HCT116 (cell line): ENCODE measurements around the gene OR4D2. TPM values are rescaled to one million over a fixed set of nuclear protein-coding genes. Genes with fewer than 3 reads are reported as not detected.

Experiments
- ATAC-seq: fragments of 200-7000 bp; cut with Tn5 transposase; 2 replicates; pipeline ENCODE4 v1.9.1; 2020; ENCODE audit warnings: mild to moderate bottlenecking, moderate library complexity
- BruUV-seq: library from RNA; stranded (reverse); fragments of 400-500 nt; replicated peaks from 2 replicates; lab custom pipeline; 2021; lab: Mats Ljungman, UMichigan
- CTCF ChIA-PET: fragments of 300-600 bp; sonication (Branson Sonifier 250); formaldehyde crosslinking; loops from one replicate; lab custom pipeline; 2021; ENCODE audit warnings: antibody characterized with exemption; lab: Charles Lee
- POLR2A ChIA-PET: fragments of 300-600, 350-600 bp; sonication (Branson Sonifier 250); formaldehyde crosslinking; loops from one replicate; lab custom pipeline; 2021; ENCODE audit warnings: antibody characterized with exemption; lab: Charles Lee
- RAD21 ChIA-PET, 2 experiments: fragments of 300-600 bp; sonication (Branson Sonifier 250); formaldehyde crosslinking; loops; one replicate each; lab custom pipeline; 2023; ENCODE audit warnings: low total read pairs in 2 of 2; ENCODE audit not compliant: uncharacterized antibody in 2 of 2, unreplicated experiment in 2 of 2, low non-redundant PET in 1 of 2; lab: Charles Lee
- DNase-seq: peaks from one replicate; pipeline ENCODE4 v3.0.0-alpha.2; 2010; ENCODE audit warnings: low read depth, low spot score
- H2AFZ ChIP-seq: fragments of 200-600 bp; shearing (Covaris generic), sonication (generic); 2 replicates; pipeline ENCODE4 v1.6.1; 2017; ENCODE audit warnings: low read depth, mixed run types, mixed read lengths, antibody characterized with exemption, low read length; ENCODE audit not compliant: poor library complexity, severe bottlenecking
- H3K27ac ChIP-seq: 2 replicates; pipeline ENCODE4 v1.5.1; 2012; ENCODE audit warnings: low read depth, low read length
- H3K27me3 ChIP-seq: fragments of 200-600 bp; sonication (generic); 2 replicates; pipeline ENCODE4 v1.6.1; 2016; ENCODE audit warnings: mixed run types, low read length, mixed read lengths; ENCODE audit not compliant: insufficient read depth
- H3K36me3 ChIP-seq, 2 experiments: fragments of 200-500 bp in 1 of 2; fragments of 200-600 bp in 1 of 2; sonication (Bioruptor generic) in 1 of 2; sonication (generic) in 1 of 2; 2 replicates each; pipeline versions ENCODE4 v1.5.1 to v1.6.1; 2014 to 2016; ENCODE audit warnings: low read length in 2 of 2, inconsistent platforms in 1 of 2, mixed read lengths in 1 of 2, mixed run types in 1 of 2; ENCODE audit not compliant: insufficient read depth in 2 of 2, control insufficient read depth in 1 of 2
- H3K4me1 ChIP-seq, 2 experiments: fragments of 200-600 bp in 1 of 2; sonication (generic) in 1 of 2; 2 replicates each; pipeline versions ENCODE4 v1.5.1 to v1.6.1; 2012 to 2017; ENCODE audit warnings: low read length in 2 of 2, inconsistent platforms in 1 of 2, mild to moderate bottlenecking in 1 of 2, mixed read lengths in 1 of 2, mixed run types in 1 of 2, moderate library complexity in 1 of 2; ENCODE audit not compliant: insufficient read depth in 2 of 2, control insufficient read depth in 1 of 2
- H3K4me2 ChIP-seq: fragments of 200-600 bp; sonication (generic); 2 replicates; pipeline ENCODE4 v1.6.1; 2017; ENCODE audit warnings: mixed run types, low read length, mixed read lengths
- H3K4me3 ChIP-seq, 2 experiments: fragments of 200-600 bp in 1 of 2; sonication (generic) in 1 of 2; replicated peaks in 1 of 2; 2 replicates each; pipeline ENCODE4 v1.5.1; 2011 to 2016; ENCODE audit warnings: low read length in 2 of 2, control low read depth in 1 of 2, low read depth in 1 of 2, mild to moderate bottlenecking in 1 of 2, mixed read lengths in 1 of 2, mixed run types in 1 of 2
- H3K79me2 ChIP-seq: fragments of 200-600 bp; sonication (generic); 2 replicates; pipeline ENCODE4 v1.6.1; 2017; ENCODE audit warnings: mild to moderate bottlenecking, mixed run types, low read length, moderate library complexity, mixed read lengths; ENCODE audit not compliant: insufficient read depth
- H3K9ac ChIP-seq: fragments of 200-600 bp; sonication (generic); 2 replicates; pipeline ENCODE4 v1.6.1; 2016; ENCODE audit warnings: low read length, mixed read lengths
- H3K9me2 ChIP-seq: fragments of 200-600 bp; sonication (generic), shearing (Covaris generic); 2 replicates; pipeline ENCODE4 v1.6.1; 2017; ENCODE audit warnings: mixed run types, mild to moderate bottlenecking, moderate library complexity; ENCODE audit not compliant: insufficient read depth
- H3K9me3 ChIP-seq, 2 experiments: fragments of 200-500 bp in 1 of 2; fragments of 200-600 bp in 1 of 2; sonication (Bioruptor generic) in 1 of 2; sonication (generic) in 1 of 2; 2 replicates each; pipeline ENCODE4 v1.6.1; 2014 to 2017; ENCODE audit warnings: low read length in 2 of 2, mixed read lengths in 2 of 2, inconsistent platforms in 1 of 2, low read depth in 1 of 2, mild to moderate bottlenecking in 1 of 2, mixed run types in 1 of 2, moderate library complexity in 1 of 2; ENCODE audit not compliant: control insufficient read depth in 1 of 2, insufficient read depth in 1 of 2
- H4K20me1 ChIP-seq: fragments of 200-600 bp; sonication (generic), shearing (Covaris generic); 2 replicates; pipeline ENCODE4 v1.6.1; 2017; ENCODE audit warnings: mixed run types, mild to moderate bottlenecking, moderate library complexity; ENCODE audit not compliant: insufficient read depth
- CBX3 ChIP-seq: IDR thresholded peaks from 2 replicates; pipeline ENCODE4 v1.6.1; 2012; ENCODE audit warnings: low read depth
- EGR1 ChIP-seq: IDR thresholded peaks from 2 replicates; pipeline ENCODE4 v1.6.1; 2012; ENCODE audit warnings: low read depth
- ELF1 ChIP-seq: IDR thresholded peaks from 2 replicates; pipeline ENCODE4 v1.6.1; 2012; ENCODE audit warnings: low read depth, borderline replicate concordance
- EZH2phosphoT487 ChIP-seq: fragments of 200-600 bp; IDR thresholded peaks from 2 replicates; pipeline ENCODE4 v1.6.1; 2018; ENCODE audit warnings: antibody characterized with exemption, borderline replicate concordance
- FOSL1 ChIP-seq: IDR thresholded peaks from 2 replicates; pipeline ENCODE4 v1.6.1; 2012; ENCODE audit warnings: low read depth
- JUND ChIP-seq: IDR thresholded peaks from 2 replicates; pipeline ENCODE4 v1.6.1; 2012
- POLR2AphosphoS5 ChIP-seq: IDR thresholded peaks from 2 replicates; pipeline ENCODE4 v1.6.1; 2011; ENCODE audit warnings: mild to moderate bottlenecking, low read depth, low read length, moderate library complexity
- RAD21 ChIP-seq: IDR thresholded peaks from 2 replicates; pipeline ENCODE4 v1.6.1; 2012; ENCODE audit warnings: low read depth, mild to moderate bottlenecking
- SRF ChIP-seq: IDR thresholded peaks from 2 replicates; pipeline ENCODE4 v1.6.1; 2012; ENCODE audit warnings: low read depth
- YY1 ChIP-seq: IDR thresholded peaks from 2 replicates; pipeline ENCODE4 v1.6.1; 2011; ENCODE audit warnings: low read length, low read depth, moderate library complexity, mild to moderate bottlenecking; ENCODE audit not compliant: insufficient replicate concordance; ENCODE audit errors: extremely low read depth
- ZFX ChIP-seq: fragments of 450-650 bp; IDR thresholded peaks from 2 replicates; pipeline ENCODE4 v1.6.1; 2017
- intact Hi-C: fragments of 100-400 bp; cut with micrococcal nuclease; formaldehyde crosslinking; loops from 2 replicates; pipeline ENCODE4 v1.10.0; 2022
- total RNA-seq: library from RNA; stranded (reverse); gene quantifications from one replicate; pipeline ENCODE4 v1.2.1, GENCODE V29; 2021; ENCODE audit not compliant: unreplicated experiment
- TF ChIP-seq, protein P1 (sequence below), 3 experiments: fragments of 200-600 bp in 1 of 3; sonication (generic) in 1 of 3; IDR thresholded peaks in 2 of 3; conservative IDR thresholded peaks in 1 of 3; 2 replicates each; pipeline ENCODE4 v1.5.1; 2012 to 2017; ENCODE audit warnings: low read depth in 2 of 3, low read length in 2 of 3, antibody characterized with exemption in 1 of 3, borderline replicate concordance in 1 of 3, control low read depth in 1 of 3, mild to moderate bottlenecking in 1 of 3, mixed read lengths in 1 of 3, mixed run types in 1 of 3, moderate library complexity in 1 of 3; ENCODE audit not compliant: insufficient read depth in 1 of 3
- TF ChIP-seq, protein P2 (sequence below): IDR thresholded peaks from 2 replicates; pipeline ENCODE4 v1.6.1; 2012
- TF ChIP-seq, protein P3 (sequence below): IDR thresholded peaks from 2 replicates; pipeline ENCODE4 v1.6.1; 2012
- TF ChIP-seq, protein P4 (sequence below): IDR thresholded peaks from 2 replicates; pipeline ENCODE4 v1.6.1; 2011; ENCODE audit warnings: mild to moderate bottlenecking, low read length, moderate library complexity; ENCODE audit not compliant: insufficient replicate concordance; ENCODE audit errors: extremely low read depth

The OR4D2 gene
- total RNA-seq, 1 experiment from 2014 or later = not detected

DNA sequence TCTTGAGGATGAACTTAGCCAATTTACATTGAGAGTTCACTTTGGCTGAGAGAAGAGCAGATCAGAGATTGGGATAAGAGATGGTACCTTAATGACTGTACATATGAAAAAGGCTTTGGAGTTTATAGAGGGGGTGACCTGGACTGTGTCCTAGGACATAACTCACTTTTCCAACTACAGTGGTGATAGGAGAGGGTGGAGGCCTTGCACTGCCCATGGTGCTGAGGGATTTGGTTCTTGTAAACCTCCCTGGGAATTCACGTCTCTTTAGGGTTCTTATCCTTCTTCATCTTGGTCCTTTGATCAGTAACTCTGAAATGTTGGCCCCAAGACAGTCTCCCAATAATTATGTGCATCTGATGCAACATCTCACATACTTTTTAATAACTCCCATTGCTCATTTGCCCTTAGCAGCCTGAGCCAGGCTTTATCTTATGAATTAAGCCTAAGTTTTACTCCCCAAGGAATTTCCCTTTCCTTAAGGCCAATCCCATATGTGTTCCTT, 18.8 kb upstream of the OR4D2 start, which contains the start of gene OR4D1 (continued):
- TF ChIP-seq, protein P1, sequence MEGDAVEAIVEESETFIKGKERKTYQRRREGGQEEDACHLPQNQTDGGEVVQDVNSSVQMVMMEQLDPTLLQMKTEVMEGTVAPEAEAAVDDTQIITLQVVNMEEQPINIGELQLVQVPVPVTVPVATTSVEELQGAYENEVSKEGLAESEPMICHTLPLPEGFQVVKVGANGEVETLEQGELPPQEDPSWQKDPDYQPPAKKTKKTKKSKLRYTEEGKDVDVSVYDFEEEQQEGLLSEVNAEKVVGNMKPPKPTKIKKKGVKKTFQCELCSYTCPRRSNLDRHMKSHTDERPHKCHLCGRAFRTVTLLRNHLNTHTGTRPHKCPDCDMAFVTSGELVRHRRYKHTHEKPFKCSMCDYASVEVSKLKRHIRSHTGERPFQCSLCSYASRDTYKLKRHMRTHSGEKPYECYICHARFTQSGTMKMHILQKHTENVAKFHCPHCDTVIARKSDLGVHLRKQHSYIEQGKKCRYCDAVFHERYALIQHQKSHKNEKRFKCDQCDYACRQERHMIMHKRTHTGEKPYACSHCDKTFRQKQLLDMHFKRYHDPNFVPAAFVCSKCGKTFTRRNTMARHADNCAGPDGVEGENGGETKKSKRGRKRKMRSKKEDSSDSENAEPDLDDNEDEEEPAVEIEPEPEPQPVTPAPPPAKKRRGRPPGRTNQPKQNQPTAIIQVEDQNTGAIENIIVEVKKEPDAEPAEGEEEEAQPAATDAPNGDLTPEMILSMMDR (IDR thresholded peaks at IDR 0.05 in 2 of 3, conservative IDR thresholded peaks at IDR 0.05 in 1 of 3; ENCODE audit: borderline replicate concordance in 1 of 3, insufficient read depth in 1 of 3, low read depth in 2 of 3, low read length in 2 of 3) = no peak
- no peak for TF ChIP-seq EZH2phosphoT487
- TF ChIP-seq, protein P2, sequence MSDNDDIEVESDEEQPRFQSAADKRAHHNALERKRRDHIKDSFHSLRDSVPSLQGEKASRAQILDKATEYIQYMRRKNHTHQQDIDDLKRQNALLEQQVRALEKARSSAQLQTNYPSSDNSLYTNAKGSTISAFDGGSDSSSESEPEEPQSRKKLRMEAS = no peak
- TF ChIP-seq ZFX = no peak

DNA sequence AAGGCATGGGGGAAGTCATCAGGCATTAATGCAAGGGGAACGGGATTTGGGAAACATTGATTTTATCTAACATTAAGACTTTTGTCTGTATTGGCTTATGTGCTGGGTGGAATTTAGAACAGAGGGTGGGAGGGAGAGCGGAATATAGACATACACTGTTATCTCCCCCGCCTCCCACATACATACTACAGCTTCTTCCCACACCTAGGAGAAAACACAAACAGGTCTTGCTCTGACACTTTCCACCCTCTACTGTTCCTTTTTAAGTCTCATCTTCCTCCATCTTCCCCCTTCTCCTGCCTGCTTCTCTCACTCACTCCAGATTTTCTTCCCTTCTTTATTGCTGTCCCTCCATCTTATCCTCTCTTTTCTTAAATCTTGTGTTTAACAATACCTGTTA, 18.2 kb upstream of the OR4D2 start:
- ATAC-seq = no peak
- Histone ChIP-seq H3K4me2 (no peak overlapping the region), H3K36me3 (no peaks in the 10 kb centered on the region), H2AFZ (no peak overlapping the region), H3K9ac (no peak overlapping the region), H3K9me3 (peaks cover 22 to 23% of the 10 kb centered on the region in 2 experiments; a peak in 3 of 4 replicates), H3K79me2 (no peaks in the 10 kb centered on the region), H3K9me2 (no peaks in the 10 kb centered on the region), H4K20me1 (no peaks in the 10 kb centered on the region), H3K4me1 (no peaks in the 10 kb centered on the region), H3K27me3 (peaks cover 71% of the 10 kb centered on the region), H3K27ac (no peak overlapping the region), H3K4me3 (no peak overlapping the region)
- ChIA-PET RAD21 (no interaction called here), POLR2A (interaction anchor here (1.5 kb wide), 1 partner anchor 142 kb away, joined by 3 read pairs; the partner anchor contains the start of gene SRSF1), CTCF (no interaction called here)
- DNase-seq = no peak
- intact Hi-C loops = no loop called here
- no TSS peak for BruUV-seq
- TF ChIP-seq RAD21 (no peak), YY1 (no peak), ZFX (no peak), ELF1 (no peak), POLR2AphosphoS5 (no peak), CBX3 (no peak), JUND (no peak), FOSL1 (no peak), SRF (no peak), EGR1 (no peak)
- TF ChIP-seq, protein P3, sequence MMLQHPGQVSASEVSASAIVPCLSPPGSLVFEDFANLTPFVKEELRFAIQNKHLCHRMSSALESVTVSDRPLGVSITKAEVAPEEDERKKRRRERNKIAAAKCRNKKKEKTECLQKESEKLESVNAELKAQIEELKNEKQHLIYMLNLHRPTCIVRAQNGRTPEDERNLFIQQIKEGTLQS = no peak
- TF ChIP-seq, protein P1 (IDR thresholded peaks at IDR 0.05 in 2 of 3, conservative IDR thresholded peaks at IDR 0.05 in 1 of 3; ENCODE audit: borderline replicate concordance in 1 of 3, insufficient read depth in 1 of 3, low read depth in 2 of 3, low read length in 2 of 3) = no peak
- TF ChIP-seq, protein P2 = no peak
- TF ChIP-seq, protein P4, sequence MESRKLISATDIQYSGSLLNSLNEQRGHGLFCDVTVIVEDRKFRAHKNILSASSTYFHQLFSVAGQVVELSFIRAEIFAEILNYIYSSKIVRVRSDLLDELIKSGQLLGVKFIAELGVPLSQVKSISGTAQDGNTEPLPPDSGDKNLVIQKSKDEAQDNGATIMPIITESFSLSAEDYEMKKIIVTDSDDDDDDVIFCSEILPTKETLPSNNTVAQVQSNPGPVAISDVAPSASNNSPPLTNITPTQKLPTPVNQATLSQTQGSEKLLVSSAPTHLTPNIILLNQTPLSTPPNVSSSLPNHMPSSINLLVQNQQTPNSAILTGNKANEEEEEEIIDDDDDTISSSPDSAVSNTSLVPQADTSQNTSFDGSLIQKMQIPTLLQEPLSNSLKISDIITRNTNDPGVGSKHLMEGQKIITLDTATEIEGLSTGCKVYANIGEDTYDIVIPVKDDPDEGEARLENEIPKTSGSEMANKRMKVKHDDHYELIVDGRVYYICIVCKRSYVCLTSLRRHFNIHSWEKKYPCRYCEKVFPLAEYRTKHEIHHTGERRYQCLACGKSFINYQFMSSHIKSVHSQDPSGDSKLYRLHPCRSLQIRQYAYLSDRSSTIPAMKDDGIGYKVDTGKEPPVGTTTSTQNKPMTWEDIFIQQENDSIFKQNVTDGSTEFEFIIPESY = no peak
